Tibial nerve (tissue), 4 donors: ENCODE measurements around the gene CABLES2. TPM values are rescaled to one million over a fixed set of nuclear protein-coding genes. Genes with fewer than 3 reads are reported as not detected.

Experiments used
- DNase-seq, 2 donors: peaks; one replicate each; pipeline ENCODE4 v3.0.0-alpha.2; 2019; ENCODE audit warnings: low spot score in 2 of 2
- H3K27ac ChIP-seq, 4 donors: fragments of 200-600 bp; sonication (generic) in 3 of 4; one replicate each; pipeline ENCODE4 v1.5.1; 2017 to 2019; ENCODE audit warnings: mild to moderate bottlenecking in 1 of 4
- H3K27me3 ChIP-seq, 2 donors: fragments of 200-600 bp; sonication (generic) in 1 of 2; one replicate each; pipeline versions ENCODE4 v1.5.1 to v1.6.0; 2017 to 2019
- H3K36me3 ChIP-seq, 3 donors: fragments of 200-600 bp; sonication (generic); one replicate each; pipeline ENCODE4 v1.5.1; 2018 to 2019
- H3K4me1 ChIP-seq, 4 donors: fragments of 200-600 bp; sonication (generic) in 3 of 4; one replicate each; pipeline ENCODE4 v1.5.1; 2017 to 2019
- H3K4me3 ChIP-seq, 4 donors: fragments of 200-600 bp; sonication (generic) in 3 of 4; one replicate each; pipeline ENCODE4 v1.5.1; 2017 to 2019; ENCODE audit warnings: mild to moderate bottlenecking in 1 of 4, moderate library complexity in 1 of 4
- H3K9me3 ChIP-seq, 4 donors: fragments of 200-600 bp; sonication (generic) in 3 of 4; one replicate each; pipeline ENCODE4 v1.5.1; 2017 to 2019
- EP300 ChIP-seq, 2 donors: sonication (generic); formaldehyde crosslinking; IDR thresholded peaks; one replicate each; pipeline ENCODE4 v1.6.1; 2017; ENCODE audit warnings: antibody characterized with exemption in 2 of 2, mild to moderate bottlenecking in 1 of 2
- POLR2A ChIP-seq, 2 donors: fragments of 450-650 bp; IDR thresholded peaks; one replicate each; pipeline ENCODE4 v1.6.1; 2017; ENCODE audit warnings: antibody characterized with exemption in 2 of 2, mild to moderate bottlenecking in 2 of 2, moderate library complexity in 2 of 2
- WGBS, 2 donors: methylation state at CpG; one replicate each; pipeline ENCODE4 v1.1.5; 2018; 5-methylcytosine and 5-hydroxymethylcytosine counted together
- total RNA-seq, 4 donors: library from RNA; depleted of rRNA; stranded (reverse); fragments of >200 nt; gene quantifications; one replicate each; pipeline ENCODE4 v1.1.0, GENCODE V29; 2016
- TF ChIP-seq, protein P1 (sequence below), 5 experiments: fragments of 200-600 bp in 3 of 5; fragments of 450-650 bp in 2 of 5; sonication (generic) in 3 of 5; IDR thresholded peaks; one replicate each; pipeline ENCODE4 v1.5.1; 2016 to 2019; ENCODE audit warnings: antibody characterized with exemption in 5 of 5, mild to moderate bottlenecking in 3 of 5, moderate library complexity in 2 of 5

Gene CABLES2
- total RNA-seq, 4 donors from 2014 or later, result 1.1 to 9.9 (median 6.2) TPM

DNA sequence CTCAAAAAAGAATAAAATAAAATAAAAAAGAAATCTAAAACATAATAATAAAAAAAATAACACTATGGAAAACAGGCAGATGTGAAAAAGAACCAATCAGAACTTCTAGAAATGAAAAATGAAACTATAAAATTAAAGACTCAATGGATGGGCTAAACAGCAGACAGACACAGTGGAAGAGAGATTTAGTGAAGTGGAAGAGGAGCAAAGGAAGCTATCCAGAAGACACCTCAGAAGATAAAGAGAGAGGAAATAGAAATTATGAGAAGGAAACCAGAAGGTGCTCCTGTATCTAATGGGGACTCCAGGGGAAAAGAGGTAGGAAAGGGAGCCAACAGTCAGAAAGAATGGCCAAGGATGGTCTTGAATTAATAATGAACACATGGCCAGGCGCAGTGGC is 58.5 kb downstream of the CABLES2 start:
- H3K27me3 ChIP-seq, result no peaks in the 10 kb centered on the region
- H3K9me3 ChIP-seq, result no peaks in the 10 kb centered on the region
- DNase-seq, result no peak
- H3K4me3 ChIP-seq, result no peak overlapping the region
- peaks cover 0 to 70% (median 0%) of the 10 kb centered on the region in 3 donors for H3K36me3 ChIP-seq
- peaks cover 0 to 13% (median 4%) of the 10 kb centered on the region in 4 donors for H3K4me1 ChIP-seq
- H3K27ac ChIP-seq, result no peak overlapping the region
- WGBS, 2 donors, result 89 to 100% methylated on average over 1 of the region's 1 CpG
- TF ChIP-seq EP300 (IDR thresholded peaks at IDR 0.05) (no peak), POLR2A (IDR thresholded peaks at IDR 0.05) (no peak)
- TF ChIP-seq, protein P1, sequence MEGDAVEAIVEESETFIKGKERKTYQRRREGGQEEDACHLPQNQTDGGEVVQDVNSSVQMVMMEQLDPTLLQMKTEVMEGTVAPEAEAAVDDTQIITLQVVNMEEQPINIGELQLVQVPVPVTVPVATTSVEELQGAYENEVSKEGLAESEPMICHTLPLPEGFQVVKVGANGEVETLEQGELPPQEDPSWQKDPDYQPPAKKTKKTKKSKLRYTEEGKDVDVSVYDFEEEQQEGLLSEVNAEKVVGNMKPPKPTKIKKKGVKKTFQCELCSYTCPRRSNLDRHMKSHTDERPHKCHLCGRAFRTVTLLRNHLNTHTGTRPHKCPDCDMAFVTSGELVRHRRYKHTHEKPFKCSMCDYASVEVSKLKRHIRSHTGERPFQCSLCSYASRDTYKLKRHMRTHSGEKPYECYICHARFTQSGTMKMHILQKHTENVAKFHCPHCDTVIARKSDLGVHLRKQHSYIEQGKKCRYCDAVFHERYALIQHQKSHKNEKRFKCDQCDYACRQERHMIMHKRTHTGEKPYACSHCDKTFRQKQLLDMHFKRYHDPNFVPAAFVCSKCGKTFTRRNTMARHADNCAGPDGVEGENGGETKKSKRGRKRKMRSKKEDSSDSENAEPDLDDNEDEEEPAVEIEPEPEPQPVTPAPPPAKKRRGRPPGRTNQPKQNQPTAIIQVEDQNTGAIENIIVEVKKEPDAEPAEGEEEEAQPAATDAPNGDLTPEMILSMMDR (IDR thresholded peaks at IDR 0.05), result no peak

DNA sequence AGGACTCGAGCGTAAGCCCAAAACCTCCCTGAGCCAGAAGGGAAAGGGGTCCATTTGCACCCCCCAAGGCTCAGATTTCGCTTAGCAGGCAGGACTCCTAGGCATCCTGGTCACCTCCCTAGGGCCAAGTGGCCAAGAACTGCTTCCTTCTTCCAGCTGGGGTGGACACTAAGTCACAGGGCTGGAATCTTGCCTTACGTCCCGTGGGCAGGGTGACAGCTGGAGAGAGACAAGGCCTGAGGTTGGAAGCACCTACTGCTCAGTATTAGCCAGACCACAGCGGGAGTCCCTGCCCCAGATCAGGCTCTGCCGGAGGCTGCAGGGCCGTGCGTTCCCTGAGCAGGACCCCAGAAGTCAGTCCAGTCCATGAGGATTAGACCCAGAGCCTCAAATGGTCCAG is 59.6 kb downstream of the CABLES2 start:
- WGBS, 2 donors, result 82 to 93% methylated on average over 9 of the region's 9 CpGs
- no peak overlapping the region for H3K27ac ChIP-seq

DNA sequence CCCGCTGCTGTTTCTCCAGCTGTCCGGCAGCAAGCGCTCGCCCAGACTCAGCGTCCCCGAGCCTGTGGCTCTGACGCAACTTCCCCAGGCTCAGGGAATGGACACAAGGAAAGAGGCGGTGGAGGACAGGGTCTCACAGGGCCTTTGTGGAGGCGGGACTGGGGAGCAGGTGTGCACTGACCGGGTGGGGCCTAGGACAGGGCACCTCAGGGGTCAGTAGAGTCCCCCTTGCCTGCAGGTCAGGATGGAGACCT is 60.0 kb downstream of the CABLES2 start:
- no peaks in the 10 kb centered on the region for H3K9me3 ChIP-seq
- WGBS, 2 donors, result 86 to 91% methylated on average over 8 to 10 of the region's 10 CpGs
- no peaks in the 10 kb centered on the region for H3K27me3 ChIP-seq
- DNase-seq, result no peak
- H3K4me1 ChIP-seq, result no peaks in the 10 kb centered on the region
- TF ChIP-seq EP300 (IDR thresholded peaks at IDR 0.05), result no peak
- TF ChIP-seq, protein P1 (IDR thresholded peaks at IDR 0.05), result no peak
- no peak overlapping the region for H3K27ac ChIP-seq
- H3K4me3 ChIP-seq, result no peak overlapping the region
- H3K36me3 ChIP-seq, result peaks cover 0 to 80% (median 0%) of the 10 kb centered on the region in 3 donors

More for the DNA sequence above, 59.6 kb downstream of the CABLES2 start:
- Histone ChIP-seq H3K27me3 (no peaks in the 10 kb centered on the region), H3K4me1 (peaks cover 0 to 1% (median 0%) of the 10 kb centered on the region in 4 donors), H3K36me3 (peaks cover 0 to 78% (median 0%) of the 10 kb centered on the region in 3 donors), H3K9me3 (no peaks in the 10 kb centered on the region), H3K4me3 (no peak overlapping the region)
- no peak for DNase-seq
- no peak for TF ChIP-seq POLR2A (IDR thresholded peaks at IDR 0.05)
- TF ChIP-seq, protein P1 (IDR thresholded peaks at IDR 0.05), result no peak
- no peak for TF ChIP-seq EP300 (IDR thresholded peaks at IDR 0.05)

DNA sequence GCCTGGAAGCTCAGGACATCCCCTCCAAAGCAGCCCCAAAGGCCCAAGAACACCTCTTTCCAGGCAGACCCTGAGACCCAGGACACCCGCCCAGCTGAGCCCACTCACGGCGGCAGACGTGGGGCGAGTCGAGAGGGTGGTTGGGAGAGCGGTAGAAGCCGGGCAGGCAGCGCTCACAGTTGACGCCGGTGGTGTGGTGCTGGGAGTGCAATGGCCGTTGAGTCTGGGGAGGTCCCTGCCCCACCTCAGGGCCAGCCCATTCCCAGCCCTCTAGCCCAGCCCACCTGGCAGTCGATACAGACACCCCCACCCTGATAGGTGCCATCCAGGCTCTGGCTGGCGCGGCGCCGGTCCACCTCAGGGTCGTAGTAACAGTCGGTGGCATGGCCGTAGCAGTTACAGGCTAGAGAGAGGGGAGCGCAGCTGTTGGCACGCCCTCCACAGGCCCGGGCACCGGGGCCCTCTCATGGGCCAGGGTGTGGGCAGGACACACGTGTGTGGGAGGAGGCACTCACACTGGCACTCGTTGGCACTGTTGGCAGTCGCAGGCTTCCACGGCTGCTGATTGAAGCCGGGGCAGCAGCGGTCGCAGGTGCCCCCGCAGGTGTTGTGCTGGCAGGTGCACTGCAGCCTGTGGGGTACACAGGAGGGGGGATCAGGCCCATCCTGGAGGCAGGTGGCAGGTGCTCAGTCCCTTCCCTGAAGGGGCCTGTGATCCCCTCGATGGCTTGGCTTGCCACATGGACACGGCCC is 60.5 kb downstream of the CABLES2 start:
- H3K4me3 ChIP-seq, result no peak overlapping the region
- H3K36me3 ChIP-seq, result peaks cover 0 to 81% (median 0%) of the 10 kb centered on the region in 3 donors
- no peaks in the 10 kb centered on the region for H3K9me3 ChIP-seq
- no peaks in the 10 kb centered on the region for H3K27me3 ChIP-seq
- TF ChIP-seq EP300 (IDR thresholded peaks at IDR 0.05), result no peak
- TF ChIP-seq, protein P1 (IDR thresholded peaks at IDR 0.05), result no peak
- no peak for TF ChIP-seq POLR2A (IDR thresholded peaks at IDR 0.05)
- H3K4me1 ChIP-seq, result no peaks in the 10 kb centered on the region
- H3K27ac ChIP-seq, result no peak overlapping the region
- DNase-seq, result no peak
- 90 to 93% methylated on average over 19 to 33 of the region's 34 CpGs for WGBS, 2 donors

DNA sequence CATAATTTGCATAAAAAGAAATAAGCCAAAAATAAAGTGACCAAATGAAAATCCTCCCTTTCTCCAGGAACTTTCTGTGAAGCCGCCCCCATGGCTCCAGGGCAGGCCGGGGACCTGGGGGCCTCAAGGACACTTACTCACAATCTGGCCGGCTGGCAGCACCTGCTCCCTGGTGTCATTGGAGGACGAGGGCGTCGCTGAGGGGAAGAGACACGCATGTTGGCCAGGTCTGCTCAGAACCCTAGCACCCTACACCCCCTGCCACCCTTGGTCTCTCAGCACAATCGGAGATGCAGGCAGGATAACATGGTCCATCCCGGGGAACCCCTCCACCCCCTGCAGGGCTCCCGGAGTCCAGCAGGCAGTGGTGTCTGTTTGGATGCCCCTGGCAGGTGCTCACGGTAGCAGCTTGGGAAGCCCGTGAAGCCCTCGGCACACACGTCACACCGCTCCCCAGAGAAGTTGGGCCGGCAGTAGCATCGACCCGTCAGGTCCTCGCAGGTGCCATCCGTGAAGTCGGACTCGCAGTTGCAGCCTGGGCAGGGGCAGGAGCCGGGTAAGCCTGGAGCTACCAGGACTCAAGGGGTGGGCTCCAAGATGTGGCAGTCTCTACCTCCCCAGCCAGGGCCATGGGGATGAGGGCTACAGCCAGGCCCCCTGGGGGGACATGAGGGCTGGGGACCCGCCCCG is 61.3 kb downstream of the CABLES2 start:
- no peaks in the 10 kb centered on the region for H3K9me3 ChIP-seq
- H3K4me3 ChIP-seq, result no peak overlapping the region
- H3K36me3 ChIP-seq, result peaks cover 0 to 80% (median 0%) of the 10 kb centered on the region in 3 donors
- WGBS, 2 donors, result 89 to 90% methylated on average over 20 to 25 of the region's 25 CpGs
- H3K4me1 ChIP-seq, result no peaks in the 10 kb centered on the region
- no peak overlapping the region for H3K27ac ChIP-seq
- no peaks in the 10 kb centered on the region for H3K27me3 ChIP-seq
- DNase-seq, result no peak
- TF ChIP-seq, protein P1 (IDR thresholded peaks at IDR 0.05), result no peak
- TF ChIP-seq POLR2A (IDR thresholded peaks at IDR 0.05) (no peak), EP300 (IDR thresholded peaks at IDR 0.05) (no peak)
